CD4-positive, alpha-beta T cell treated with Interferon gamma for 1 hour (primary cell): ENCODE data around the gene LACRT.
A peak's percentile ranks its signal among the peaks of the same experiment; 100 is the strongest.

Experiments used
- DNase-seq: peaks from one replicate; pipeline ENCODE4 v3.0.0-alpha.2; 2020

The LACRT gene

GRCh38 chr12:54596526-54596946 is 38.2 kb downstream of the LACRT start:
- DNase-seq, result peak; percentile 24

DNA sequence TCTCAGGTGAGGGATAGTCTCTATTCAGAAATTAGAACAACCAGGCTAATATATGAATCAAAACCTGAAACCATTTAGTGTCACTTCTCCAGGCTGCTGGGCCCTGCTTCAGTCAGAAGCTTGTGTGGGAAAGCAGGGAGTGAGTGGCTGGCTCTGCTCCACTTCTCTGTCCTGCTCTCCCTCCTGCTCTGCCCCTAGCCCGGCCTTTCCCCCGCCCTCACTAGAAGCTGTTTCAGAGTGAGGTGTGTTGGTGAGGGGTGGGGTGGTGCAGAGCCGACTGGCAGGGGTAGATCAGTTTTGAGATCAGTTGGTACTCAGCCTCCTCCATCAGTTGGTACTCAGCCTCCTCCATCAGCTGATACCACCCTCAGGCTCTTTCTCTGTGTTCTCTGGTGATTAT is 39.2 kb downstream of the LACRT start:
- DNase-seq, result no peak

DNA sequence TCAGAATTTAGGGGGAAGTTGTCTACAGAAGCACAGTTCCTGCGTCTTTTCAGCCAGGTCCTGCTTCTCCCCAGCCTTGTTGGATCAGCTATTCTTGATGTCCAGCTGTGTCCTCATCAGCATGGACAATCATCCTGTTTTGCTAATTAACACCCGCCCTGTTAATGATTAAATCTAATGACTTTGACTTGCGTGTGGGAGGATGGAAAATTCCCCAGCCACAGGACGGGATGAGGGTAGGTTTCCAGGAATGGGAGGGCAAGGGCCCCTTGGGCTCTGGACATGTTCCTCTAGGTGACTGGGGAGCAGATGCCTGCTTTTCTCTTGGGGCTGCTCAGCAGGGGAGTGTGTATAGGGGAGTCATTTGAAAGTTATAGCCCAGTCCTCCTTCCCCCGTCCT is 41.0 kb downstream of the LACRT start:
- DNase-seq, result no peak

DNA sequence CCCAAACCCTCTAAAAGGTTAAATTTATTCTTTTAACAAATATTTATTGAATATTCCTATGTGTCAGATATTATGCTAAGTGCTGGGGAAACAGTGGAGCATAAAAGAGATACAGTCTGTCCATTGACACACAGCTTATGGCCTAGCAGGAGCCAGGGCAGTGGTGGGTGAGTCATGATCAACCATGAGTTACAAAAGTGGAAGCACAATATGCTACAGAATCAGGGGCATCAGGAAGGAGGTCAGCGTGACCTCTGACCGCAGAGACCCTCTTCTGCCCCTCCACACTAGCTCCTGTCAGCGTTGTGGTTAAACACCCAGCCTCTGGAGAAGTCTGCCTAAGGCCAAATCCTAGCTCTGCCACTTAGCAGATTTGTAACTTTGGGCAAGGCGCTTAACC is 41.6 kb downstream of the LACRT start:
- no peak for DNase-seq

DNA sequence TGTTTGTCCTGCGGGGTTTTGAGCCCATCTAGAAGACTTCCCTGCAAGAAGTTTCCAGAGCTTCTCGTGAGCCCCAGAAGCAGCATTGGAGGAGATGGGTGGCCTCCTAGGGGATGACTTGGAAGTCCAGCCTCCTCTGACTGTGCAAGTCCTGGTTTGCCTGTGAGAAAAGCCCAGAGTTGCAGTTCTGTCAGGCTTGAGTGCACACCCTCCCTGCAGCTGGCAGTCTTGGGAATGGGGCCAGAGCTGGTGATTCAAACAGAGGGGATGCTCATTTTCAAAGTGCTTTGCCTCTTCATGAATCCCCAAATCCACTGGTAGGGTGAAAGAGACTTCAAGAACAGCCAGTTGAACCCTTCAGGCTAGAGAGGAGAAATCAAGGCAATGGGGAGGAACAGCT is 42.4 kb downstream of the LACRT start:
- DNase-seq, result no peak

DNA sequence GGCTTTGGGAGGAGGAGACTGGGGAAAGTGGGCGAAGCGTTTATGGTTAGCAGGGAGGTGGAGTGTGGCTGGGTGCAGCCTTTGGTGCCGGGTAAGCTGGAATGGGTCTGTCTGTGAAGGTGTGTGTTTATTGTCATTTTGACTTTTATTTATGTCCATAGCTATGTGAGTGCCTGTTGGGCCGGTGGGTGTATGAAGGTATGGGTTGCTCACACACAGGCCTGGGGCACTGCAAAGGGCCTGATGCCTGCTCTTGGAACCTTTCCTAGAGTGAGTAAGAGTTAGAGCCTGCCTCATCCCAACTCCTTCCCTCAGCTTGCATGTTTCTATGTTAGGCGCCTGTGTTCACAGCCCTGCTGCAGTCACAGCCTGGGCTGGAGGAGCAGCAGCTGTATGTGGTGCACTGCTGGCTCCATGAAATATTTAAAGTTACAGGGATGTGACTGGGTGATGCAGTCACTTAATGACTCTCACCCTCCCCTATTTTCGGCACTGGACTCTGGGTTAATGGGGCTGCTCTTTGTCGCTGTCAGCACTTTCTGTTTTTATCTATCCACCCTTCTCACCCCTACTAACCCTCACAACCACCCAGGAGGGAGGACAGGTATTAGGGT is 43.6 kb downstream of the LACRT start:
- no peak for DNase-seq

DNA sequence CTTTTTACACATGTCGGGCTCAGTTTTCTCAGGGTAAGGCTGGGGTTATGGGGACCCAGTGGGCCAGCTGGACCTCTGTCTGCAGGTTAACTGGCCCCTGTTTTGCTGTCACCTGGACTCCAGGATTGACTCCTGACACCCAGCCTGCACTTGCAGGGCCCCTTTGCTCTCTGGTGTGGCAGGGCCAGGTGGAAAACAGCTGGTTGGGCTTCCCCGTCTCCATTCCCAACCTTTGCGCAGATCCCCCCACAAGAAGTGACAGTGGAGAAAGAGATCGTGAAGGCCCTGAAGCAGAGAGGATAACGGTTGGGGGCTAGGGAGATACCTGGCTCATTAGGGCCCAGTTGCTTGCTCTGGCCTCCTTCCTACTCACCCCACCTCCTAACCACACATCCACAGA is 44.7 kb downstream of the LACRT start:
- DNase-seq, result no peak

DNA sequence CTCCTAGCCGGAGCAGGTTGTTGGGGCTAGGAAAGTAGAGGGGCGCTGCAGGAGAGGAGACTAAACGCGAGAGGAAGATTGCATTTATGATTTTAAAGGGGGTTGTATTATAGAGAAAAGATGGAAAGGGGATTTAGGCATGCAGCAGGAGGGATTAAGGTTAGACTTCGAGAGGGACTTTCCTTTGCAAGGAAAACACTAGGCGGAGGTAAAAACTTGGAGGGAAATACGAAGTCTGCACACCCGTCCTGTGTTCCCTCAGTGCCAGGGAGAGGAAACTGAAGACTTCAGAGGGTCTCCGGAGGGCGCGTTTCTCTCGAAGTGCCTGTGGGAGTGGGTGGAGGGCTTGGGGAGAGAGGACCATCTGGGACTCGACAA is 45.8 kb downstream of the LACRT start:
- no peak for DNase-seq

GRCh38 chr12:54588110-54588889 is 46.4 kb downstream of the LACRT start, which contains the start of gene PPP1R1A:
Gene PPP1R1A (minus strand): TSS chr12:54588659. CDS start chr12:54588488, 171 bp downstream.
- DNase-seq, result no peak

DNA sequence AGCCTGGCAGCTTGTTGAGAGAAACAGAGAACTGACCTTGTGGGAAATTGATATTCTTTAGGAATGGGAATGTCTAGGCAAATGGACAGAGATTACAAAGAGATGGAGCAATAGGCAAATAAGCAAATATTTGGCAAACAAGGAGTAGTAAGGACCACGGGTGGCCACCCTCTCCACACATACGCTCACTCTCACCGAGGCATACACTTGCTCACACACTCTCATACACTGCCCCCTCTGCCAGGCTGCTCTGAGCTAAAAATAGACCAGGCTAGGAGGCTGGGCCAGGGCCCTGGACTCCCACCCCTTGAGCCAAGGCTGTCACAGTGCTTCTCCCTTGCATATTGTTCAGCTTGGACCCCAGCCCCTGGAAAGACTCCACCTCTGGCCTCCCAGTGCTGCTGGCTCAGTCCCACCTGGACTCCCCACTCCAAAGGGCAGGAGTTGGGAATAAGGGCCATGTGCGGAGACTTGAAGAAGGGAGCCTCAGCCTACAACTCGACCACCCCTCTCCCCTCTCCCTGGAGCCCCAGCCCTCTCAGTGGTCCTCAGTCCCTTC is 47.3 kb downstream of the LACRT start:
- no peak for DNase-seq

DNA sequence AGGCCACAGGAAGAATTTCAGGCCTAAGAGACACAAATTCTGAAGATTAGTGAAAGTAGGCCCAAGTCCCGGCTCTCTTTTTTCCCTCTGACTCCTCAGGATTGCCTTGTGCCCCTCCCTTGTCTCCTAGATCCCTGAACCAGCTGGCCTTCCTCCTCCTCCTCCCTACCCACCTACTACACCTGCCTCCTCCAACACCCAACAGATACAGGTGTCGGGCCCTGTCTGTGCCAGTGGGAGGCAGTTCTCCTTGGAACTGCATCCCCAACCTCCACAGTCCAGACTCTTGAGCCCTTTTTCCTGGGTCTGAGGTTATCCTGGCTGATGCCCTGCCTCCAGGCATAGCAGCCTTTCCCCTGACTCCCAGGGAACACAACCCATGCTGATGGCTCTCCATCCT is 48.1 kb downstream of the LACRT start:
- DNase-seq, result no peak

DNA sequence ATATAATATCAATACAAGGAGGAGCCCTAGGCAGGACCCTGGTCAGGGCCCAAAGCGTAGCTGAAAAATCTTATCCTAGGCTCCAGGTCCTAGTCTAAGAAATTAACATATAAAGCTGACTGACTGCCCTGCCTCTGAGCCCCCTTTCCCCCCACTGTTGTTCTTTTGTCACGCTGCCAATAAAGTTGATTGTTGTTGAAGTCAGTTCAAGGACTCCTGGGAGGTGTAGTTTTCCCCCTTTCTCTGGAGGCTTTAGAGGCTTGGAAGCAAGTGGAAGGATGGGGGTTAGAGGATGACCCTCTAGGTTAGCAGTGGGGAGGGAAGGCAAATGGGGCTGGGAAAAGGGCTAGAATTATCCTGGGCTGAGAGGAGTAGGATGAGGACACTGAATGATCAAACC is 49.5 kb downstream of the LACRT start:
- DNase-seq, result no peak

DNA sequence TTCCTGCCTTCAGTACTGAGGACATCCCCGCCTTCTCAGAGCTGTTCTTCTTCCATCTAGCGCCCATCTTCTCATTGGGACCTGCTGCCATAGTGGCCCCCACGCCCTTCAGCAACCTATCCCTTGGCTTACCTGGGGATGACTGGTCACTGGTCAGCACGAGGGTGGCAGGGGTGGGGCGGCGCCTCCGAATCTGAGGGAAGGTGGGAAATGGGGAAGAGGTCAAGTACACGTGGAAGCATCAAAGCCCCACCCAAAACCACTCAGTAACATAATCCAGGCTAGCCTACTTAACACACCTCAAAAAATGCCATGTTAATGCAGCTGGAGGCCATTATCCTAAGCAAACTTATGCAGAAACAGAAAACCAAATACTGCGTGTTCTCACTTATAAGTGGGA is 50.6 kb downstream of the LACRT start:
- DNase-seq, result no peak

DNA sequence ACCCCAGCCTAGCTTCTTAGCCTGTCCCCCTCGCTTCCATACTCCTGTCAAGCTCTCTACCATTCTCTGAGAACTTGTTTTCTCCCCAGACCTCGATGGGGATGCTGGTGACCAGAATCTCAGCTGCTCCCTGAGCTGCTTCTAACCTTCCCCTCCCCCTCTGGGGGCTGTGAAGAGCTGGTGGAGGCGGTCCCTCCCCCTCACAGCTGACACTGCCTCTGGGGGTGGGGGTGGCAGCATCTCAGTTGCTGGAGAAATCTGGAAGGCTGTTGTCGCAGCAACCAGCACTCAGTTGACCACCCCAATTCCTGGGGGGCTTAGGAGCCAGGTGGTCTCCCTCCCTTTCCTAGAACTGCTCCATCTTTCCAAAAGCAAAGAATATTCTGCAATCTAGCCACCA is 51.0 kb downstream of the LACRT start:
- DNase-seq, result no peak

- DNase-seq, result no peak
Measured at GRCh38 chr12:54581412-54581811, 53.3 kb downstream of the LACRT start.
